Astrocyte of the hippocampus (primary cell): ENCODE results near the gene TMEM106A.
"Not testable (repeated sequence)": the region's sequence is repeated elsewhere in the genome, so short reads cannot be mapped to it uniquely, and the experiment has no call there.

Source experiments
- DNase-seq: peaks from one replicate; pipeline ENCODE4 v3.0.0; 2011; ENCODE audit warnings: low read depth, low spot score

Gene TMEM106A

GRCh38 chr17:43215341-43215740 lies 3.7 kb downstream of the TMEM106A start:
- no peak for DNase-seq

- no peak for DNase-seq
Measured at GRCh38 chr17:43216369-43216761, 4.7 kb downstream of the TMEM106A start.

- DNase-seq, result no peak
Measured at GRCh38 chr17:43216762-43217613, 5.3 kb downstream of the TMEM106A start.

- no peak for DNase-seq
Measured at GRCh38 chr17:43217614-43218087, 6.0 kb downstream of the TMEM106A start.

- DNase-seq, result no peak
Measured at GRCh38 chr17:43219001-43219400, 7.3 kb downstream of the TMEM106A start.

GRCh38 chr17:43219746-43220380 lies 8.2 kb downstream of the TMEM106A start:
- DNase-seq, result no peak

GRCh38 chr17:43220511-43221125 lies 8.9 kb downstream of the TMEM106A start:
- DNase-seq, result no peak

GRCh38 chr17:43224146-43224705 lies 12.6 kb downstream of the TMEM106A start:
- DNase-seq, result no peak

GRCh38 chr17:43226393-43226792 lies 14.7 kb downstream of the TMEM106A start:
- DNase-seq, result no peak

GRCh38 chr17:43228020-43228782 lies 16.5 kb downstream of the TMEM106A start, which contains the start of gene CCDC200:
Gene CCDC200 (minus strand): TSS chr17:43228623. CDS start chr17:43228554, 69 bp downstream.
- not testable (repeated sequence) for DNase-seq

- DNase-seq, result not testable (repeated sequence)
Measured at GRCh38 chr17:43231205-43232020, 19.7 kb downstream of the TMEM106A start.

GRCh38 chr17:43232021-43232699 lies 20.5 kb downstream of the TMEM106A start:
- DNase-seq, result not testable (repeated sequence)

- DNase-seq, result not testable (repeated sequence)
Measured at GRCh38 chr17:43233263-43233662, 21.6 kb downstream of the TMEM106A start.

GRCh38 chr17:43233877-43234276 lies 22.2 kb downstream of the TMEM106A start, which contains the start of gene RNU2-1:
Gene RNU2-1 (minus strand): TSS chr17:43233977.
- not testable (repeated sequence) for DNase-seq

GRCh38 chr17:43239597-43239996 lies 27.9 kb downstream of the TMEM106A start:
- not testable (repeated sequence) for DNase-seq

- not testable (repeated sequence) for DNase-seq
Measured at GRCh38 chr17:43240596-43241352, 29.1 kb downstream of the TMEM106A start.

- not testable (repeated sequence) for DNase-seq
Measured at GRCh38 chr17:43246456-43246855, 34.8 kb downstream of the TMEM106A start.
